ENCODE measurements around the gene IQCH.

The IQCH gene

DNA sequence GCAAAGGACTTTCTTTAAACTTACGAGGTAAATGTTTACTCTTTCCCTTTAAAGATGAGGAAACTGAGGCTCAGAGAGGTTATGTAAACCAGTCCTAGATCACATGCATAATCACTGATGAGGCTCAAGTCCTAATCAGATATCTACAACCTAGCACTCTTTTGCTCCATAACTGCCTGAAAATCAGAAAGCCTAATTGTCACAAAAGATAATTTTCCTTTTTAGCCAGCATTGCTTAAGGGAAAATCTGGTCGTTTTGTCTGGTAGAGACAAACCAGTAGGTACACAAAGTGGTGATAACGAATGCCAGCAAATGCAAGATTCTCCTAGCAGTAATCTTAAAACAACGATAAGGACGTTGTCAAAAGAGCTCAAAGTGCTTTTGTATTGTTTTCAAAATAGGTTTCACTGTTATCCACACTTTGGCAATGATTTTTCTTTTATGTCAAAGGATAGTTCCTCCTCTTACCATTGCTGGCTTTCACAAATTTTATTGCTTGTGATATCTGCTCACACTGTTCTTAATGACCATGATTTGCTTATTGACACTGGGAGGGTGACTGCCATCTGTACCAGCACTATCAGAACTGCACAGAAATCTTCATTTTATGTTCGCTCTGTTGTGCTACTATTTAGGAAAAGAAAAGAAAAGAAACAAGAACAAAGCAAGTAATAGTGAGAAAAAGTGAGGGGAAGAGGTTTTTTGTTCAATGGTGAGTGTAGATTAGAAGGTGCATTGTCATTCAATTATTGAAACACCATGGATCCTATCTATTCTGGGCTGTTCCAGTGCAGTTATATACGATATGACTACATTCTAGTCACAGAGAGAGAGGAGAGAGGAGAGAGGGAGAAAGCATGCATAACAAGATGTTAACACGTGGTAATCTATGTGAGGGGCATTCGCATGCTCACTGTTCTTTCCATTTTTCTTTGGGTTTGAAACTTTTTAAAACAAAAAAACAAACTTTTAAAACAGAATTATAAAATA, 13.7 kb downstream of the IQCH start:
- TF ChIP-seq, protein P1, sequence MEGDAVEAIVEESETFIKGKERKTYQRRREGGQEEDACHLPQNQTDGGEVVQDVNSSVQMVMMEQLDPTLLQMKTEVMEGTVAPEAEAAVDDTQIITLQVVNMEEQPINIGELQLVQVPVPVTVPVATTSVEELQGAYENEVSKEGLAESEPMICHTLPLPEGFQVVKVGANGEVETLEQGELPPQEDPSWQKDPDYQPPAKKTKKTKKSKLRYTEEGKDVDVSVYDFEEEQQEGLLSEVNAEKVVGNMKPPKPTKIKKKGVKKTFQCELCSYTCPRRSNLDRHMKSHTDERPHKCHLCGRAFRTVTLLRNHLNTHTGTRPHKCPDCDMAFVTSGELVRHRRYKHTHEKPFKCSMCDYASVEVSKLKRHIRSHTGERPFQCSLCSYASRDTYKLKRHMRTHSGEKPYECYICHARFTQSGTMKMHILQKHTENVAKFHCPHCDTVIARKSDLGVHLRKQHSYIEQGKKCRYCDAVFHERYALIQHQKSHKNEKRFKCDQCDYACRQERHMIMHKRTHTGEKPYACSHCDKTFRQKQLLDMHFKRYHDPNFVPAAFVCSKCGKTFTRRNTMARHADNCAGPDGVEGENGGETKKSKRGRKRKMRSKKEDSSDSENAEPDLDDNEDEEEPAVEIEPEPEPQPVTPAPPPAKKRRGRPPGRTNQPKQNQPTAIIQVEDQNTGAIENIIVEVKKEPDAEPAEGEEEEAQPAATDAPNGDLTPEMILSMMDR (IDR thresholded peaks at IDR 0.05) = no peak

DNA sequence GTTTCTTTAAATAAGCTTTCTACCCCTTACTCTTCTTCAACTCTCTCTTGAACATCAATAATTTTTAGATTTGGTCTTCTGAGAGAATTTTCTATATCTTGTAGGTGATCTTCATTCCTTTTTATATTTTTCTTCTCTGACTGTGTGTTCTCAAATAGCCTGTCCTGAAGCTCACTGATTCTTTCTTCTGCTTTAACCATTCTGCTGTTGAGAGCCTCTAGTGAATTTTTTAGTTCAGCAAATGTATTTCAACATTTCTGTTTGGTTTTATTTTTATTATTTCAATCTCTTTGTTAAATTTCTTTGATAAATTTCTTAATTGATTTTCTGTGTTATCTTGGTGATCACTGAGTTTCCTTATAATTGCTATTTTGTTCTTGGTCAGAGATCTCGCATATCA, 19.6 kb downstream of the IQCH start:
- TF ChIP-seq, protein P1 (IDR thresholded peaks at IDR 0.05) = no peak

DNA sequence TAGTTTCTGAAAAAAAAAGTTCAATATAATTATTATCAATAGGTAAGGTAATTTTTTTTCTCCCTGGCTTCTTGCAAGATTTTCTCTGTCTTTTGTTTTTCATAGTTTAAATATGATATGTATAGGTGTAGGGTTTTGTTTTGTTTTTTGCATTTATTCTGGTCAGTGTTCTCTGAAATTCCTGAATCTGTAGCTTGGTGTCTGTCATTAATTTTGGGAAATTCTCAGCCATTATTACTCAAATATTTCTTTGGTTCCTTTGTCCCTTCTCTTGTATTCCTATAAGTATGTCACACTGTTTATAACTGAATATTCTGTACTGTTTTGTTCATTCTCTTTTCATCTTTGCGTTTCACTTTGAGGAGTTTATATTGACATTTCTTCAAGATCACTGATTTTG, 22.1 kb downstream of the IQCH start:
- TF ChIP-seq, protein P1 (IDR thresholded peaks at IDR 0.05) = no peak

DNA sequence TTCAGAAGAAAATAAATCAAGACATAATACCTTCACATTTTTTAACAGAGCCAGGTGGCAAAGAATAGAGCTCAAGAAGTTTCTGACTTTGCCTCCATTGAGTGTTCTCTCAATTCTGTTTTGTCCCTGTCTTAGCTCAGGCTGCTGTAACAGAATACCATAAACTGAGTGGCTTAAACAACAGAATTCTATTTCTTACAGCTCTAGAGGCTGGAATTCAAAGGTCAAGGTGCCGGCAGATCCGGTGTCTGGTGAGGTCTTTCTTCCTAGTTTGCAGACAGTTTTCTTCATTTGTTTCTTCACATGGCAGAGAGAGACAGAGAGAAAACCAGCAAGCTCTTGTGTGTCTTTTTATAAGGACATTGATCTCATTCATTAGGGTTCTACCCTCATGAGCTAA, 25.6 kb downstream of the IQCH start:
- TF ChIP-seq, protein P1 (IDR thresholded peaks at IDR 0.05) = no peak

DNA sequence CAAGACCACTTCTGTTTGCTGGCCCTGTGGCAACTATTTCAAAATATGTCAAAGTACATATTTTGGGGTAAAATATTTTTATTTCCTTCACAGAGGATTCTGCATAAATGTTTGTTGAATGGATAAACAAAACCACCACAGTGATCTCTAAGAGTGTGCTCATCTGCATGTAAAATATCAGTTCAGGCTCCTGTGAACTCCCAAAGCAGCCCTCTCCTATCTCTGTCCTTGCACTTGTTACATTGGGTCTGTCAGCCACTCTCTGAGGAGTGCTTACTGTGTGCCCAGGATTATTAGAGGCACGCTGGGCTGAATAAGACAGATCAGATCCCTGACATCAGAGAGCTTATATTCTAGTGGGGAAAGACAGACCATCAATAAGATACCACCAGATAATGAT, 27.1 kb downstream of the IQCH start:
- TF ChIP-seq, protein P1 (IDR thresholded peaks at IDR 0.05) = no peak

DNA sequence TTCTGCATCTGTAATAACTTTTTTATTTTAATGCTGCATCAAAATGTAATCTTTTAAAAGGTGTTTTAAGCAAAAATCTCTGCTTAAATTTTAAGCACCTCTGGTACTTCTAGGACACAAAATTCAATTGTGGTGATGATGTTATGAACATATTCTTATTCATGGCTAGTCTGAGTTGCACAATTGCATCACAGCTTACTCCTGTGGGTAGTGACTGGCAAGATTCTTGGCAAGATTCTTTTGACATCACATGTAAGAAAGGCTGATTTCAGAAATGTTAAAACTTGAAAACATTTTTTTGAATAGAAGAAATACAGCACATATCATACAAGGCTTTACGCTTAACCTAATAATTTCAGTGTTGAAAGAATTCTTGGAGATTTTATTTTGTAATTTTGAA, 35.7 kb downstream of the IQCH start:
- TF ChIP-seq, protein P1 (IDR thresholded peaks at IDR 0.05) = no peak

DNA sequence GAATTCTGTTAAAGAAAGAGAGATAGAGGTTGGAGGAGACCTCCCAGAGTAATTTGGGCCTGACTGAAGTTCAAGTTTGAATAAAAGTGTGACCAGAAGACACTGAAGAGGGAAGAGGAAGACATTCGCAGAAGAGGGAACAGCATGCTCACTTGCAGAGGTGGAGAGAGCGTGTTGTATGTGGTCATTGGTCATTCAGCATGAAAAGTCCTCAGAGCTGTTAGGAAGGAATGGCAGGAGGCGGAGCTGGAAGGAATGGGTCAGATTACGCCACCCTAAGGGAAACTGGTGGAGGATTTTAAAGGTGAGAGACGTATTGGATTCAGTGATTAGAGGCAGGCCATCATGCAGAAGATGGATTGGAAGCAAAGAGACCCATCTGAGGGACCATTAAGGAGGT, 41.6 kb downstream of the IQCH start:
- TF ChIP-seq, protein P1 (IDR thresholded peaks at IDR 0.05) = no peak
